ENCODE results near the gene MEST. TPM values are rescaled to one million over a fixed set of nuclear protein-coding genes. Genes with fewer than 3 reads are reported as not detected.

The MEST gene
- total and polyA plus RNA-seq, 10 of the 15 experiments (the other 5 are each of a cell fraction or from before 2014, with no cell fraction given), result 1.0 to 18.2 (median 8.2) TPM

DNA sequence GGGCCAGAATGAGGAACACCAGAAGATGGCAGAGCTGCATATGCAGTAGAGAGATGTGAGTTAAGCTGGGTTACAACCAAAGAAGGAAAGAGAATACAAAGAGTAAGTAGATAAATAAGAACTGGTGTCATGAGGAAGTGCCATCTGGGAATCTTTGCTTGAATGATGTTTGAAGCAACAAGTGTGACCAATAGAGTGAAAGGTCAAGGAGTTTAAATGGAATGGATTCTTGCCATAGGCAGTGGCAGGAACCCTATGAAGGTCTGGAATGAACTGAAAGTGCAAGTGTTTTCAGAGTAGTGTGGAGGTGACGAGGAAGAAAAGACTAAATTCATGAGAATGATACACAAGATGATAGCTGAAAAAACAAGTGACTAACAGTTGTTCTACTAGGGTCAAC lies 21.6 kb downstream of the MEST start (continued):
- TF ChIP-seq ELK1 (IDR thresholded peaks at IDR 0.05; ENCODE audit: low read depth, low read length) (no peak), ZSCAN29 (IDR thresholded peaks at IDR 0.05) (no peak), USF1 (IDR thresholded peaks at IDR 0.05; ENCODE audit: borderline replicate concordance, extremely low read length, insufficient read depth, low read depth, low read length) (no peak), POU2F2 (IDR thresholded peaks at IDR 0.05; ENCODE audit: borderline replicate concordance, low read depth, low read length) (no peak), RELA (IDR thresholded peaks at IDR 0.05; ENCODE audit: borderline replicate concordance, partially characterized antibody) (no peak), BMI1 (IDR thresholded peaks at IDR 0.05; ENCODE audit: borderline replicate concordance) (no peak), KLF5 (IDR thresholded peaks at IDR 0.05; ENCODE audit: partially characterized antibody) (no peak), MYB (IDR thresholded peaks at IDR 0.05; ENCODE audit: borderline replicate concordance, low read depth, low read length) (no peak), MXI1 (IDR thresholded peaks at IDR 0.05; ENCODE audit: low read depth, low read length) (no peak), IRF3 (IDR thresholded peaks at IDR 0.05) (no peak), SIX5 (IDR thresholded peaks at IDR 0.05; ENCODE audit: low read depth, low read length, severe bottlenecking) (no peak)
- TF ChIP-seq, protein P1, sequence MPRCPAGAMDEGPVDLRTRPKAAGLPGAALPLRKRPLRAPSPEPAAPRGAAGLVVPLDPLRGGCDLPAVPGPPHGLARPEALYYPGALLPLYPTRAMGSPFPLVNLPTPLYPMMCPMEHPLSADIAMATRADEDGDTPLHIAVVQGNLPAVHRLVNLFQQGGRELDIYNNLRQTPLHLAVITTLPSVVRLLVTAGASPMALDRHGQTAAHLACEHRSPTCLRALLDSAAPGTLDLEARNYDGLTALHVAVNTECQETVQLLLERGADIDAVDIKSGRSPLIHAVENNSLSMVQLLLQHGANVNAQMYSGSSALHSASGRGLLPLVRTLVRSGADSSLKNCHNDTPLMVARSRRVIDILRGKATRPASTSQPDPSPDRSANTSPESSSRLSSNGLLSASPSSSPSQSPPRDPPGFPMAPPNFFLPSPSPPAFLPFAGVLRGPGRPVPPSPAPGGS (IDR thresholded peaks at IDR 0.05; ENCODE audit: borderline replicate concordance, insufficient read depth, low read depth, low read length, poor library complexity, severe bottlenecking), result no peak
- TF ChIP-seq, protein P2, sequence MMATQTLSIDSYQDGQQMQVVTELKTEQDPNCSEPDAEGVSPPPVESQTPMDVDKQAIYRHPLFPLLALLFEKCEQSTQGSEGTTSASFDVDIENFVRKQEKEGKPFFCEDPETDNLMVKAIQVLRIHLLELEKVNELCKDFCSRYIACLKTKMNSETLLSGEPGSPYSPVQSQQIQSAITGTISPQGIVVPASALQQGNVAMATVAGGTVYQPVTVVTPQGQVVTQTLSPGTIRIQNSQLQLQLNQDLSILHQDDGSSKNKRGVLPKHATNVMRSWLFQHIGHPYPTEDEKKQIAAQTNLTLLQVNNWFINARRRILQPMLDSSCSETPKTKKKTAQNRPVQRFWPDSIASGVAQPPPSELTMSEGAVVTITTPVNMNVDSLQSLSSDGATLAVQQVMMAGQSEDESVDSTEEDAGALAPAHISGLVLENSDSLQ (IDR thresholded peaks at IDR 0.05), result no peak

Measured in GM12878 (cell line).